ENCODE results near the gene DGKG. TPM values are rescaled to one million over a fixed set of nuclear protein-coding genes. Genes with fewer than 3 reads are reported as not detected.

The DGKG gene
- polyA plus RNA-seq, 1 of the 3 experiments (the other 2 are of a cell fraction) = 0.12 TPM

DNA sequence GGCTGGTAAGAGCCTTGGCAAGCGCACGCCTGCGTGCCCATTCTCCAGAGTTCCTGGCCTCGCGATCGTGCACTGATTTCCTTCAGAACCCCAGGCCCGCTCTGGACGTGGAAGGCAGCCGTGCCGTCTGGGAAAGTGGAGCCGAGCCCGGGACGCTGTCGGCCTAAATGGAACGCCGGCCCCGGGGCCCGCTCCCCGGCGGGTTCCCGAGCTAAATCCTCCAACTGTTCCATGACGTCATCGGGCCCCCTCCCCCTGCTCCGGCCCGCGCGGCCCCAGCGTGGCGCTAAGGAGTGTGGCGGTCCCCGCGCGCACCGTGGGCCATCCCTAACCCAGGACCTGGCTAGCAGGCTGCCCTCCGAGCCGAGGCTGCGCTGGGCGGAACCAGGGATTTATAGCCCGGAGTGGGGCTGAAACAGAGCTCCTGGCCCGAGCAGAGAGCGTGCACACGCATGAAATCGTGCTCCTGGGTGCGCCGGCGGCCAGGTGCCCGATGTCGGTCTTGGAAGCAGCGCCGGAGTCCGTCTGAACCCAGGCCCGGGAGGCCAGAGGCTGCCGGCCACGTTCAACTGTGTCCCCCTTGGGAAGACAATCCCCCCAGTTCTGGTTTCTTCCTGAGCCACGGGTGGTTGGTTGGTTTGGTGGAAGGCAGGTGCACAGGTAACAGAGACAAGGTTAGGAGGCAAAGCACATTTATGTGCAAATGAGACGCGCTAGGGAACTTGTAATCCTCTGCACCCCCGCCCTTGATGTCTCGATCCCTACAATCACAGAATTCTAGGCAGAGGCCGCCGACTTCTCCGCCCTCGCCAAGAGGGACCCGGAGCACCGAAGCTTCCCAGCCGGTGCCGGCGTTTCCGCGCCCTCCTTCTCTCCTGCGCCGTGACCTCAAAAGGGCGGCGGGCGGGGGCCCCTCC, 168.2 kb downstream of the DGKG start:
- Histone ChIP-seq H3K9ac (no peak overlapping the region), H3K27ac (ENCODE audit: low read depth in 2 of 2, low read length in 1 of 2) (no peak overlapping the region), H3K9me2 (no peaks in the 10 kb centered on the region), H2AFZ (ENCODE audit: low read depth) (no peak overlapping the region), H3K4me1 (ENCODE audit: control insufficient read depth in 1 of 2, insufficient read depth in 2 of 2, low read depth in 1 of 2, low read length in 1 of 2) (no peaks in the 10 kb centered on the region), H3K27me3 (ENCODE audit: insufficient read depth) (0 out of 2 replicates have a peak, but pooled peaks cover 9% of the 10 kb centered on the region), H3K36me3 (replicated peaks in 1 of 2; ENCODE audit: control insufficient read depth in 1 of 2, insufficient read depth in 2 of 2, low read length in 1 of 2) (no peaks in the 10 kb centered on the region), H3K4me3 (ENCODE audit: low read depth in 2 of 2, low read length in 1 of 2) (no peak overlapping the region), H3K9me3 (no peaks in the 10 kb centered on the region), H4K20me1 (ENCODE audit: insufficient read depth) (no peaks in the 10 kb centered on the region), H3K79me2 (ENCODE audit: insufficient read depth) (no peaks in the 10 kb centered on the region), H3F3A (replicated peaks; ENCODE audit: insufficient read depth) (no peaks in the 10 kb centered on the region), H3K4me2 (no peak overlapping the region)
- CTCF ChIA-PET = no interaction called here
- peak; percentile 24 for DNase-seq
- POLR2A ChIA-PET = no interaction called here
- TF ChIP-seq CHD2 (IDR thresholded peaks at IDR 0.05; ENCODE audit: low read length, partially characterized antibody) (no peak), PBX3 (IDR thresholded peaks at IDR 0.05) (no peak), NRF1 (IDR thresholded peaks at IDR 0.05; ENCODE audit: low read depth, low read length) (no peak)
- 72% methylated on average over 61 of the region's 75 CpGs for WGBS (ENCODE audit: low lambda C conversion rate)

- Histone ChIP-seq H3K79me2 (ENCODE audit: insufficient read depth) (no peaks in the 10 kb centered on the region), H3K4me2 (no peak overlapping the region), H3K9me3 (no peaks in the 10 kb centered on the region), H3K4me1 (ENCODE audit: control insufficient read depth in 1 of 2, insufficient read depth in 2 of 2, low read depth in 1 of 2, low read length in 1 of 2) (no peaks in the 10 kb centered on the region), H3K27ac (ENCODE audit: low read depth in 2 of 2, low read length in 1 of 2) (no peak overlapping the region), H3F3A (replicated peaks; ENCODE audit: insufficient read depth) (no peaks in the 10 kb centered on the region), H3K27me3 (ENCODE audit: insufficient read depth) (0 out of 2 replicates have a peak, but pooled peaks cover 9% of the 10 kb centered on the region), H4K20me1 (ENCODE audit: insufficient read depth) (no peaks in the 10 kb centered on the region), H2AFZ (ENCODE audit: low read depth) (no peak overlapping the region), H3K9ac (no peak overlapping the region), H3K4me3 (ENCODE audit: low read depth in 2 of 2, low read length in 1 of 2) (no peak overlapping the region), H3K9me2 (no peaks in the 10 kb centered on the region), H3K36me3 (replicated peaks in 1 of 2; ENCODE audit: control insufficient read depth in 1 of 2, insufficient read depth in 2 of 2, low read length in 1 of 2) (no peaks in the 10 kb centered on the region)
- DNase-seq = no peak
- ChIA-PET CTCF (interaction anchor here (0.6 kb wide), 1 partner anchor 726 kb away, joined by 3 read pairs; no protein-coding TSS in a partner anchor), POLR2A (no interaction called here)
- 60% methylated on average over 6 of the region's 6 CpGs for WGBS (ENCODE audit: low lambda C conversion rate)
- no peak for TF ChIP-seq SIN3A (IDR thresholded peaks at IDR 0.05; ENCODE audit: borderline replicate concordance, low read depth, low read length)
- no peak for TF ChIP-seq EP300 (IDR thresholded peaks at IDR 0.05; ENCODE audit: borderline replicate concordance in 1 of 2, low read depth in 1 of 2, low read length in 1 of 2)
- no peak for TF ChIP-seq USF1 (IDR thresholded peaks at IDR 0.05; ENCODE audit: borderline replicate concordance, low read depth)
- no peak for TF ChIP-seq CTCF (IDR thresholded peaks at IDR 0.05)
- TF ChIP-seq NRF1 (IDR thresholded peaks at IDR 0.05; ENCODE audit: low read depth, low read length) = no peak
- TF ChIP-seq RFX5 (IDR thresholded peaks at IDR 0.05; ENCODE audit: low read length) = no peak
- no peak for TF ChIP-seq TEAD4 (IDR thresholded peaks at IDR 0.05; ENCODE audit: borderline replicate concordance, insufficient read depth)
- TF ChIP-seq TCF12 (IDR thresholded peaks at IDR 0.05) = no peak
- no peak for TF ChIP-seq RAD21 (IDR thresholded peaks at IDR 0.05; ENCODE audit: low read length)
- TF ChIP-seq FOXM1 (IDR thresholded peaks at IDR 0.05; ENCODE audit: low read depth) = no peak
- TF ChIP-seq POLR2AphosphoS5 (IDR thresholded peaks at IDR 0.05; ENCODE audit: low read depth, low read length) = no peak
- no peak for TF ChIP-seq MEF2A (IDR thresholded peaks at IDR 0.05; ENCODE audit: borderline replicate concordance, low read depth)
- TF ChIP-seq IRF3 (IDR thresholded peaks at IDR 0.05; ENCODE audit: low read depth, low read length) = no peak
Measured at GRCh38 chr3:186192823-186193222, 169.2 kb downstream of the DGKG start.
